Pulmonary artery endothelial cell (primary cell): ENCODE results near the gene SLC35F3. TPM values are rescaled to one million over a fixed set of nuclear protein-coding genes. Genes with fewer than 3 reads are reported as not detected.
"Not testable (repeated sequence)": the region's sequence is repeated elsewhere in the genome, so short reads cannot be mapped to it uniquely, and the experiment has no call there.

Experiments used
- DNase-seq: peaks from one replicate; pipeline ENCODE4 v3.0.0-alpha.2; 2011; ENCODE audit warnings: low read depth, low spot score
- total RNA-seq: library from RNA; depleted of rRNA; stranded (reverse); fragments of >200 nt; gene quantifications from 2 replicates; pipeline ENCODE4 v1.2.3, GENCODE V29; 2014

SLC35F3 gene
- total RNA-seq, 1 donor from 2014 or later = not detected

DNA sequence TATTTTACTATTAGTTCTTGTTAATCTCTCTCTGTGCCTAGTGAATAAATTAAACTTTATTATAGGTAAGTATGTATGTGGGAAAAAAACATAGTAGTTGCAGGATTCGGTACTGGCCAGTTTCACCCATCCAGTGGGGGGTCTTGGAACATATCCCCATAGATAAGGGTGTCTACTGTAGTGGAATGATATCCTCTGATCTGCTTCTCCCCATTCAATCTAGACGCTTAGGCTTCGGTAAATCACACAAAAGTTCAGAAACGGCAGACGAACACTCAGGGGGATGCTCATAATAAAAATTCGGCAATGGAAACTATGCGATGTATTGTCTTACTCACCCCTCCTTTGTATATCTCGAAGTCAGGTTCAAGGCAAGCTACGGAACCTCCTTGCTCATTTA, 235.9 kb downstream of the SLC35F3 start:
- DNase-seq = no peak

DNA sequence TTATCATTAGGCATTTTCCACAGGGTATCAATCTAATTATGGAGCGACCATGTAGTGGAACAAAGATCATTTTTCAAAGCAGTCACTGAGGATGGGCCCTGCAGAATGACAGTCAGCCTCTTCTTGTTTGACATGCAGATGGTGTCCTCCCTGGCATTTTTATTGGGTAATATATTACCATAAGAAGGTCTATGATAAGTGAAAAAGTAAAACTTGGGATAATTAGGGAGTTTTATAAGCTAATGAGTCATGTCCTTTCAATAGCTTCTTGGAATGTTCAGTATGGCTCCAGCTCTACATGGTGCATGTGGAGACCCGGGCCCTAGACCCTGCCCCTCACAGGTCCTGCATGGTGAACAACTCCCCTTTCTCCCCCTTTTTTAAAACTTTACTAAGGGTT, 236.5 kb downstream of the SLC35F3 start:
- DNase-seq = no peak

- no peak for DNase-seq
Measured at GRCh38 chr1:234143681-234144080, 239.2 kb downstream of the SLC35F3 start.

DNA sequence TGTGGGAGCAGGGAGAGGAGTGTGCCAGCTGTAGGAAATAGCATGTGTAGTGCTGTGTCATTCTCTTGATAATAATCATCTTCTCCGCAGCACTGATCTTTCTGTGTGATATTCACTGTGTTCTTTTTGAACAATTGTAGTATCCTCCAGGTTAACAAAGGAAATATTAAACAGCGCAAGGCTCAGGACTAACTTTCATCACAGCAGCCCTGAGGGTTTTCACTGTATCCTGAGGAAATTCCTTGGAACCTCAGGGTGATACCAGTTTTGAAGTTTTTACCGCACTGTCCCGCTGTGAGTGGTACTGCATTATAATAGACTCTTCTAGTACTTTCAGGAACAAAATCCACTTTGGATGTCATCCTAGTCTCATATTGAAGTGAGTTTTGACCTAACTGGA, 240.4 kb downstream of the SLC35F3 start:
- no peak for DNase-seq

GRCh38 chr1:234148350-234148749, 243.9 kb downstream of the SLC35F3 start:
- no peak for DNase-seq

GRCh38 chr1:234148816-234149215, 244.3 kb downstream of the SLC35F3 start:
- DNase-seq = no peak

DNA sequence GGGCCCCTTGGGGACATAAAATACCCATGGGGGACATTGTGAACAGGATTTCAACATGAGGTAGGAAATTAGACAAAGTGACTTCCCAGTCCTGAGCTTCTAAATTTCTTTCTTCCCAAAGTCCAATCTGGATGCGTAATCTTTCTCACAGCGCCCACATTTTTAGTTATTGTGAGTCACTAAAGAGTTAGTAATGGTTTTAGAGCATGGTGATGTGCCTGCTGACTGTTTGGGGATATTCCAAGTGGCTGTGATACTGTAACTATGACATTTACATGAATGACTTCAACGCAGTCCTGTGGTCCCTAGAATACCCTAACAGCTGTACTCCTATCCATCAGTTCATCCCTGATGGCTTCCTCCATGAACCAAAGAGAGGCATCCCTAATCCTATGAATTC, 244.7 kb downstream of the SLC35F3 start:
- no peak for DNase-seq

- DNase-seq = no peak
Measured at GRCh38 chr1:234150892-234151291, 246.4 kb downstream of the SLC35F3 start.

DNA sequence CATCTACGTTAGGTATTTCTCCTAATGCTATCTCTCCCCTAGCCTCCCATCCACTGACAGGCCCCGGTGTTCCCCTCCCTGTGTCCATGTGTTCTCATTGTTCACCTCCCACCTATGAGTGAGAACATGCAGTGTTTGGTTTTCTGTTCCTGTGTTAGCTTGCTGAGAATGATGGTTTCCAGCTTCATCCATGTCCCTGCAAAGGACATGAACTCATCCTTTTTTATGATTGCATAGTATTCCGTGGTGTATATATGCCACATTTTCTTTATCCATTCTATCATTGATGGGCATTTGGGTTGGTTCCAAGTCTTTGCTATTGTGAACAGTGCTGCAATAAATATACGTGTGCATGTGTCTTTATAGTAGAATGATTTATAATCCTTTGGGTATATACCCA, 247.9 kb downstream of the SLC35F3 start:
- DNase-seq = not testable (repeated sequence)

DNA sequence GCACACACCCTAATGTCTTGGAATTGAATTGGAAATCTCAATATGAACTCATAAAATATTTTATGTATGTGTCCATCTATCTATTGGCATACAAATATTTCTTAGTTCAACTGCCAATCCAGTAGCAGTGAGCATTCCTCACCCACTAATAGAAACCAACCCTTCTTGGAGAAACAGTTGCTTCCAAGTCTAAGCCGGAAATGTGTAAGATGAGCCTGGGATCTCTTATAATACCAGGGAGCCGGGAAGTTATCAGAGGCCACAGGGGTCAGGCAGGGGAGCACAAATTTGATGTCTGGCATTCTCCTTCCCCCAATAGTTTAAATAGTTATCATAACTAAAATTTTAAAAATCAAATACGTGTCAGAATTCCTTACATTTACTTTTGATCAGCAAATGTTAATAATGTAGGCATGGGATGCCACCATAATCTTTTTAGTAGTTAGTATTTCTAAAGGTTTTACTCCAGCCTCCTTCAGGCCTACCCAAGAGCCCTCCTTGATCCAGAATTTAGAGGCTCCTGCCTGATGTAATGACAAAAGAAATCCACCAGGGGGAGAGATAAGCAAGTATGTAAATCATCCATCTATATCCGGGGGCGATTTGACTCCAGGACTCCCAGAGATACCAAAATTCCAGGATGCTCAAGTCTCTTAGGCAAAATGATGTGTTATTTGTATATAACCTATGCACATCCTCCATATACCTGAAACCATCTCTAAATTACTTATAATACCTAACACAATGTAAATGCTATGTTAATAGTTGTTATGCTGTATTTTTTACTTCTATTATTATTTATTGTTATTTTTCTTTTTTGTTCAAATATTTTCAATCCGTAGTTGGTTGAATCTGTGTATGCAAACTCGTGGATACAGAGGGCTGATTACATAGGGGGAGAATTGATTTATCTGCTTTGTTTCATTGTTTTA, 250.1 kb downstream of the SLC35F3 start:
- peak; percentile 20 for DNase-seq

DNA sequence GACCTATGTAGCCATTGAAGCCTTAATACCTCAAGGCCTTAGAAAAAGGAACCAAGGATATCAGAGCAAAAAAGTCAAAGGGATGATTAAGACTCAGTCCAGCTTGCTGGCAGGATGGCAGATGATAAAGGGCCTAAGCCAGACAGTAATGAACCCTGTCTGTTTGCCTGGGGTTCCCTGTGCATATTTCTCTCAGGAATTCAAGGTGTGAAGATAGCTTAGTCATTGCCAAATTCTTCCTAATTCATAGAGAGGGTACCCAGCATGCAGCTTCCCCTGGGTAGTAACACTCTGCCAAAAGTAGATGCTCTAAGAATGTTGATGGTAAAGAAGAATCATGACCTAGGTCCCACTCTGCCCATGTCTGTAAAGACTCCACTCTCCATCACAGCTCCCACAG, 258.2 kb downstream of the SLC35F3 start:
- no peak for DNase-seq

GRCh38 chr1:234163267-234163919, 258.9 kb downstream of the SLC35F3 start:
- DNase-seq = no peak

- no peak for DNase-seq
Measured at GRCh38 chr1:234164098-234164709, 259.7 kb downstream of the SLC35F3 start.

DNA sequence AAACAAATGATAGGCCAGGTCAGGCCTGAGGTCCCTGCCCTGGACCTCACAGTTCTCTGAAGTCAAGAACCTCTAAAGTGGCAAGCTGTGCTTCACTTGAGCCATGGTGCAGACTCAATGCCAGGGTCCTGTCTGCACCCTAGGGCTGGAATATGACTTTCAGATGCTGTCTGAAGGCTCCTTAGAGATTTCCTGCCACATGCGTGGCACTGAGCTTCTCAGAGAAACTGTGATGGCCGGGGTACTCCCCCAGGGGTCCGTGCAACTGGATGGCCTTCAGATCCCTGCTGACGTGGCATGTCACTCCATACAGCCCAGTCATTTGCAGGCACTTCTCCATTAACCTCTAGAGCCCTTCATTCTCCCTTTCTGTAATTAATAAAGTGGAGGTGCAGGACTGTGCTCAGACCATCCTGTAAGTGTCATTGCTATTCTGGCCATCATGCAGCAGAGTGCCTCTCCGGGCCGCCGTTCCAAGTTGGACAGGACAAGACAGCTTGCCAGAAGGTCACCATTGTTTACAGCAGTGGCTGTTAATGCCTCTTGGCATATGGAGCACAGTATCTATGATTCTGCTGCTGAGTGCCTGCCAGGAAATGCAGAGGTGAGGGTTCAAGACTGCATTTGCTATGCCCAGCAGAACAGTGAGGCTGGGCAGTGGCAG, 263.7 kb downstream of the SLC35F3 start:
- DNase-seq = no peak

DNA sequence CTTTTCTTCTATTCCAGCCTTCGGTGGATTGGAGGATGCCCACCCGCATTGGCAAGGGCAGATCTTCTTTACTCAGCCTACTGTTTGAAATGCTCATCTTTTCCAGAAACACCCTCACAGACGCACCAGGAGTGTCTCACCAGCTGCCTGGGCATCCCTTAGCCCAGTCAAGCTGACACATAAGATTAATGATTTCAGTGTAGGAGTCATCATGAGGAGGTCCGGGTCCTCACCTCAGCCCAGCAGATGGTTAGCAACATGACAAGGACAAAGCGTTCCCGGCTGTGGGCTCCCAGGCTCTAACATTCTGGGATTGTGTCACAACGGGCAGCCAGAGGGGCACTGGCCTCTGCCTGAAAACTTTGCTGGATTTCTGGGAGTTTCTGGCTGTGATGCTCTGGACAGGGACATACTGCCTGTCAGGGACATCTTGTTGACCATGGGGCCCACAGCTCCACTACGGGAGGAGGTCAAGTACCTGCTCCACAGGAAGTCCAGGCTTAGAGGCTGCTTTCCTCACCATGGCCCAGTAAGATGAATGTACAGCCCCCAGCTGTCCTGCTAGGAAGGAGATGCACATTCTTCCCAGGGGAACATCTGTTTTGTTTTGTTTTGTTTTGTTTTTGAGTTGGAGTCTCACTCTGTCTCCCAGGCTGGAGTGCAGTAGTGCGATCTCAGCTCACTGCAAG, 264.8 kb downstream of the SLC35F3 start:
- DNase-seq = no peak

DNA sequence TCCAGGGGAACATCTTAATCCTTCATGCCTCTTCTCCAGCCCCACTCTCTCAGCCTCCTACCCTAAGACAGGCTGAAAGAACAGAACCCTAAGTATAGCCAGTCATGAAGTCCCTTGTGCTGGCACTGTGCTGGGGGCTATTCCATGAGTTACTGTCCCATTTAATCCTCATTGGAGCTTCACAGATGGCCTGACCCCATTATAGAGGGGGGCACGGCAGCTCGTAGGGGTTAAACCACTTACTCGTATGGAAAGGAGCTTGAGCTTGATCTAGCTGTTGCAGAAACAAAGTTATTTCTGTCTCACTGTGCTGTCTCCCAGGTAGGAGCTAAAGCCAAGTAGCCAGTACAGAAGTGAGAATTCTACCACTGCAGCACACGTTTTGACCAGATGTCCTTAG, 265.6 kb downstream of the SLC35F3 start:
- no peak for DNase-seq

GRCh38 chr1:234170622-234171021, 266.1 kb downstream of the SLC35F3 start:
- DNase-seq = no peak

DNA sequence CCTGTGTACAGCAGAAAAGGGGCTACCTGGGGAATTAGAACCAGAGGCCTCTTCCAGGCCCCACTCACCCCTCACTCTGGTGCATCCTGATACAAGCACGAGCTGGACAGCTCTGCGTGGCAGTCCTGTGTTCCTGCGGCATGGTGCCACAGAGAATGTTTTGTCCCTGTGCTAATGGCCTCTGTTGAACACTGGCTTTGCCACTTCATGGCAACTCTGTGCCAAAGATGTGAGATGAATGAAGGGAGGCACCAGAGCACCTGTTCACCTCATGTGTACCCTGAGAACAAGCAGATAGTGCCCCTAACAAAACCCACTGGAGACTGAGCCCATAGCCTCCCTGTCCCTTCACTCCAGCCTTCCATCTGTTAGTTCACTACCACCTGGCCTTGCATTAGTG, 269.5 kb downstream of the SLC35F3 start:
- no peak for DNase-seq

GRCh38 chr1:234175363-234175762, 270.9 kb downstream of the SLC35F3 start:
- DNase-seq = no peak

GRCh38 chr1:234176000-234176399, 271.5 kb downstream of the SLC35F3 start:
- no peak for DNase-seq

DNA sequence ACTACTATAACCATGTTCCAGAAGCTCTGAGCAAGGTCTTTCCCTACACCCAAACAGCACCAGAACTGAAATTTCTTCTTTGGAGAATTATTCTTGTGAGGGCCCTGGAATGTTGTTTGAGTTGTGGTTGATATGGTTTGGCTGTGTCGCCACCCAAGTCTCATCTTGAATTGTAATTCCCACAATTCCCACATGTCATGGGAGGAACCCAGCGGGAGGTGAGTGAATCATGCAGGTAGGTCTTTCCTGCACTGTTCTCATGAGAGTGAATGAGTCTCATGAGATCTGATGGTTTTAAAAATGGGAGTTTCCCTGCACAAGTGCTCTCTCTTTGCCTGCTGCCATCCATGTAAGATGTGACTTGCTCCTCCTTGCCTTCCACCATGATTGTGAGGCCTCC, 272.4 kb downstream of the SLC35F3 start:
- DNase-seq = not testable (repeated sequence)
